Small intestine (tissue), 7 donors: Measurements from ENCODE around the gene ADGB. TPM values are rescaled to one million over a fixed set of nuclear protein-coding genes. Genes with fewer than 3 reads are reported as not detected.

ENCODE experiments used
- DNase-seq, 2 donors: peaks; one replicate each; pipeline versions ENCODE4 v3.0.0 to v3.0.0-alpha.2; 2013
- FAIRE-seq: peaks from 2 replicates; lab custom pipeline; 2012; peaks lifted over from hg19 to GRCh38; lab: Jason Lieb, UNC
- H3K27ac ChIP-seq, 3 donors: one replicate each; pipeline ENCODE4 v1.5.1; 2013; ENCODE audit warnings: low read length in 2 of 3, mild to moderate bottlenecking in 2 of 3, control low read depth in 1 of 3, inconsistent platforms in 1 of 3, low read depth in 1 of 3, moderate library complexity in 1 of 3
- H3K27me3 ChIP-seq, 3 donors: one replicate each; pipeline ENCODE4 v1.6.1; 2013; ENCODE audit warnings: low read length in 3 of 3, inconsistent platforms in 1 of 3; ENCODE audit not compliant: control insufficient read depth in 3 of 3, insufficient read depth in 3 of 3
- H3K36me3 ChIP-seq, 3 donors: one replicate each; pipeline ENCODE4 v1.6.1; 2013; ENCODE audit warnings: low read length in 3 of 3, inconsistent platforms in 1 of 3, low read depth in 1 of 3, mild to moderate bottlenecking in 1 of 3, moderate library complexity in 1 of 3; ENCODE audit not compliant: control insufficient read depth in 3 of 3, insufficient read depth in 2 of 3
- H3K4me1 ChIP-seq, 3 donors: one replicate each; pipeline ENCODE4 v1.6.1; 2013; ENCODE audit warnings: low read length in 2 of 3, inconsistent platforms in 1 of 3, low read depth in 1 of 3, mild to moderate bottlenecking in 1 of 3, moderate library complexity in 1 of 3; ENCODE audit not compliant: control insufficient read depth in 3 of 3, insufficient read depth in 2 of 3
- H3K4me3 ChIP-seq, 3 donors: one replicate each; pipeline ENCODE4 v1.5.1; 2013; ENCODE audit warnings: low read length in 3 of 3, control low read depth in 1 of 3, inconsistent platforms in 1 of 3, low read depth in 1 of 3, mild to moderate bottlenecking in 1 of 3, moderate library complexity in 1 of 3
- H3K9me3 ChIP-seq, 2 donors: one replicate each; pipeline ENCODE4 v1.6.1; 2013; ENCODE audit warnings: low read depth in 1 of 2, low read length in 1 of 2; ENCODE audit not compliant: control insufficient read depth in 2 of 2, insufficient read depth in 1 of 2
- WGBS, 3 donors: extraction: QIAGEN DNeasy Blood & Tissue Kit; methylation state at CpG; one replicate each; pipeline ENCODE4 v1.1.7; 2013; 5-methylcytosine and 5-hydroxymethylcytosine counted together
- polyA plus RNA-seq, 4 donors: library from polyadenylated mRNA; stranded (reverse) in 3 of 4; unstranded in 1 of 4; fragments of 200-250 nt in 3 of 4; fragments of 120-200 nt in 1 of 4; gene quantifications; one replicate each; pipeline versions ENCODE4 v1.2.1 to v1.2.3, GENCODE V29; 2013
- donor health status: healthy with polysubstance abuse.
- donor health status: control.
- donor health status: control.
- donor health status: Bipolar disorder and iron deficiency.
- donor health status: healthy.

ADGB gene
- polyA plus RNA-seq, 4 donors = under 0.01 TPM; not detected in 3

GRCh38 chr6:146578054-146578453 lies 20.7 kb upstream of the ADGB start:
- DNase-seq (no peak), FAIRE-seq (no peak)
- Histone ChIP-seq H3K36me3 (no peaks in the 10 kb centered on the region), H3K4me3 (no peak overlapping the region), H3K4me1 (no peaks in the 10 kb centered on the region), H3K27me3 (no peaks in the 10 kb centered on the region), H3K9me3 (peaks cover 0 to 3% of the 10 kb centered on the region in 2 donors), H3K27ac (no peak overlapping the region)

GRCh38 chr6:146581968-146582367 lies 16.8 kb upstream of the ADGB start:
- Histone ChIP-seq H3K36me3 (no peaks in the 10 kb centered on the region), H3K9me3 (no peaks in the 10 kb centered on the region), H3K27ac (no peak overlapping the region), H3K27me3 (no peaks in the 10 kb centered on the region), H3K4me1 (no peaks in the 10 kb centered on the region), H3K4me3 (no peak overlapping the region)
- 75 to 84% (median 79%) methylated on average over 1 of the region's 1 CpG for WGBS, 3 donors
- FAIRE-seq = no peak
- no peak for DNase-seq

- whole genome bisulfite sequencing, 3 donors = 69 to 74% (median 69%) methylated on average over 5 of the region's 5 CpGs
- no peak for FAIRE-seq
- Histone ChIP-seq H3K4me1 (no peaks in the 10 kb centered on the region), H3K36me3 (no peaks in the 10 kb centered on the region), H3K9me3 (no peaks in the 10 kb centered on the region), H3K4me3 (no peak overlapping the region), H3K27me3 (no peaks in the 10 kb centered on the region), H3K27ac (no peak overlapping the region)
- DNase-seq = no peak
Observed at GRCh38 chr6:146582857-146583256, 15.9 kb upstream of the ADGB start.

- no peak for DNase-seq
- no peaks in the 10 kb centered on the region for H3K27me3 ChIP-seq
- H3K36me3 ChIP-seq = no peaks in the 10 kb centered on the region
- no peak overlapping the region for H3K4me3 ChIP-seq
- H3K4me1 ChIP-seq = no peaks in the 10 kb centered on the region
- WGBS, 3 donors = 49 to 64% (median 54%) methylated on average over 1 of the region's 1 CpG
- FAIRE-seq = no peak
- H3K9me3 ChIP-seq = no peaks in the 10 kb centered on the region
- H3K27ac ChIP-seq = no peak overlapping the region
Observed at GRCh38 chr6:146583966-146584365, 14.8 kb upstream of the ADGB start.

GRCh38 chr6:146587459-146587858 lies 11.3 kb upstream of the ADGB start:
- Histone ChIP-seq H3K27me3 (no peaks in the 10 kb centered on the region), H3K4me3 (no peak overlapping the region), H3K27ac (no peak overlapping the region), H3K9me3 (no peaks in the 10 kb centered on the region), H3K36me3 (no peaks in the 10 kb centered on the region), H3K4me1 (no peaks in the 10 kb centered on the region)
- DNase-seq (no peak), FAIRE-seq (no peak)
- 0 to 6% (median 0%) methylated on average over 1 of the region's 1 CpG for WGBS, 3 donors

GRCh38 chr6:146590492-146590891 lies 8.3 kb upstream of the ADGB start:
- Histone ChIP-seq H3K27ac (no peak overlapping the region), H3K27me3 (no peaks in the 10 kb centered on the region), H3K4me1 (no peaks in the 10 kb centered on the region), H3K9me3 (no peaks in the 10 kb centered on the region), H3K36me3 (no peaks in the 10 kb centered on the region), H3K4me3 (no peak overlapping the region)
- FAIRE-seq = no peak
- WGBS, 3 donors = 87 to 91% (median 88%) methylated on average over 1 of the region's 1 CpG
- no peak for DNase-seq

- no peak for FAIRE-seq
- Histone ChIP-seq H3K36me3 (no peaks in the 10 kb centered on the region), H3K27me3 (peaks cover 0 to 2% (median 0%) of the 10 kb centered on the region in 3 donors), H3K4me3 (no peak overlapping the region), H3K27ac (no peak overlapping the region), H3K9me3 (no peaks in the 10 kb centered on the region), H3K4me1 (no peaks in the 10 kb centered on the region)
- DNase-seq = peak in 1 of 2 donors; percentile 16
Observed at GRCh38 chr6:146592451-146592850, 6.3 kb upstream of the ADGB start.

- Histone ChIP-seq H3K9me3 (no peaks in the 10 kb centered on the region), H3K4me1 (peaks cover 0 to 2% (median 0%) of the 10 kb centered on the region in 3 donors)
- 80 to 84% (median 82%) methylated on average over 2 of the region's 2 CpGs for WGBS, 3 donors
Observed at GRCh38 chr6:146593986-146594385, 4.8 kb upstream of the ADGB start.

GRCh38 chr6:146594495-146594894 lies 4.3 kb upstream of the ADGB start:
- 68 to 84% (median 68%) methylated on average over 1 of the region's 1 CpG for WGBS, 3 donors
- DNase-seq (no peak), FAIRE-seq (no peak)
- Histone ChIP-seq H3K9me3 (no peaks in the 10 kb centered on the region), H3K4me3 (no peak overlapping the region), H3K27me3 (peaks cover 0 to 9% (median 0%) of the 10 kb centered on the region in 3 donors), H3K27ac (no peak overlapping the region), H3K36me3 (no peaks in the 10 kb centered on the region), H3K4me1 (peaks cover 0 to 2% (median 0%) of the 10 kb centered on the region in 3 donors)

More at GRCh38 chr6:146593986-146594385, 4.8 kb upstream of the ADGB start:
- FAIRE-seq = no peak
- Histone ChIP-seq H3K36me3 (no peaks in the 10 kb centered on the region), H3K4me3 (no peak overlapping the region), H3K27me3 (peaks cover 0 to 6% (median 0%) of the 10 kb centered on the region in 3 donors), H3K27ac (no peak overlapping the region)
- no peak for DNase-seq
